ENCODE measurements around the gene GTF3A.
A peak's percentile ranks its signal among the peaks of the same experiment; 100 is the strongest.

GTF3A gene

DNA sequence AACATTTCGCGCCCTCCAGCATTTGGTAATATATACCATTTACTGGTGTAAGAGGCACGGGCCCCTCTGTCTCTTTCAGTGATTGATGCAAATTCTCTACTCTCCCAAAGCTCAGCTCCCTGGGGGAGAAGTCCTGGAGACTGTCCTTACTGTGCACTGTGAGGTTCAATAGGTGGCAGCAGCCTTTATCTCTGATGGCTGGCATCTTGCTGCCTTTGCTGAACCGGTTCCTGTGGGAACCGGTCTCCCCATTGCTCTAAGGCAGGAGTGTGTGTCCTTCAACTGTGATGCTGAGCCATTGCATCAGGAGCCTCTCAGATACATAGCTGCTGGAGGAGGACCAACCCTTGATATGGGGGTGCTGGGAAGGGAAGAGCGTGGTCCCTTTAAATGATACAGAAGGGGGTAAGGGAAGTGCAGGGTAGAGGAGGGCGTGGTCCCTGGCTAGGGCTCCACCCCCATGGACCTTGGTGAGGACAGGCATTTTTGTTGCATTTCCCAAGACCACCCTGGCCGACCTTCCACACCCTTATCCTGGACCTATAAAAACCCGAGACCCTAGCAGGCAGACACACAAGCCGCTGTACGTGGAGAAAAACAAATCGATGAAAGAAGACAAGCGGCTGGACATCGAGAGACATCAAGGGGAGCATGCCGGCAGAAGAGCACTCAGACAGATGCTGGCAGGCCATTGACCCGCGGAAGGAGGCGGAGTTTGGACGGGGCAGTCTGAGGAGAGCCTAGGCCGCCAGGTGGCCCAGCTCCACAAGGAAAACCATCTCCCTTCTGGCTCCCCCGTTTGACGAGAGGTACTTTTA, 41.1 kb upstream of the GTF3A start:
- TF ChIP-seq, protein P1, sequence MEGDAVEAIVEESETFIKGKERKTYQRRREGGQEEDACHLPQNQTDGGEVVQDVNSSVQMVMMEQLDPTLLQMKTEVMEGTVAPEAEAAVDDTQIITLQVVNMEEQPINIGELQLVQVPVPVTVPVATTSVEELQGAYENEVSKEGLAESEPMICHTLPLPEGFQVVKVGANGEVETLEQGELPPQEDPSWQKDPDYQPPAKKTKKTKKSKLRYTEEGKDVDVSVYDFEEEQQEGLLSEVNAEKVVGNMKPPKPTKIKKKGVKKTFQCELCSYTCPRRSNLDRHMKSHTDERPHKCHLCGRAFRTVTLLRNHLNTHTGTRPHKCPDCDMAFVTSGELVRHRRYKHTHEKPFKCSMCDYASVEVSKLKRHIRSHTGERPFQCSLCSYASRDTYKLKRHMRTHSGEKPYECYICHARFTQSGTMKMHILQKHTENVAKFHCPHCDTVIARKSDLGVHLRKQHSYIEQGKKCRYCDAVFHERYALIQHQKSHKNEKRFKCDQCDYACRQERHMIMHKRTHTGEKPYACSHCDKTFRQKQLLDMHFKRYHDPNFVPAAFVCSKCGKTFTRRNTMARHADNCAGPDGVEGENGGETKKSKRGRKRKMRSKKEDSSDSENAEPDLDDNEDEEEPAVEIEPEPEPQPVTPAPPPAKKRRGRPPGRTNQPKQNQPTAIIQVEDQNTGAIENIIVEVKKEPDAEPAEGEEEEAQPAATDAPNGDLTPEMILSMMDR (conservative IDR thresholded peaks at IDR 0.05; ENCODE audit: low read length) = no peak
- H3K4me3 ChIP-seq (ENCODE audit: low read length) = no peak overlapping the region
- DNase-seq (ENCODE audit: low read depth) = no peak

DNA sequence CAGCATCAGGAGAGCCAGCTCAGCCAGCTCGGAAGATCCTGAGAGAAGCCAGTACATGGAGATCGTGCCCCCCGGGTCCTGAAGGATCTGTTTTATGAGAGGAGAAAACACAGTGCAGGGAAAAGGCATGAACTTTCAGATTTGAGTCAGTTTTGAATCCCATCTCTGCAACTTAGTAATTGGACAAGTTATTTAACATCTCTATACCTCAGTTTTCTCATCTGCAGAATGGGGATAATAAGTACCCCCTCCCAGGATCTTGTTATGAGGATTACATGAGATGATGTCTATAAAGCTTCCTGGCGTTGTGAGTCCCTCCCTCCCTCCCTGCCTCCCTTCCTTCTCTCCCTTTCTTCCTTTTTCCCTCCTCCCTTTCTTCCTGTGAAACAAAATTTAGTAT, 40.1 kb upstream of the GTF3A start:
- TF ChIP-seq, protein P1 (conservative IDR thresholded peaks at IDR 0.05; ENCODE audit: low read length) = no peak
- DNase-seq (ENCODE audit: low read depth) = no peak

DNA sequence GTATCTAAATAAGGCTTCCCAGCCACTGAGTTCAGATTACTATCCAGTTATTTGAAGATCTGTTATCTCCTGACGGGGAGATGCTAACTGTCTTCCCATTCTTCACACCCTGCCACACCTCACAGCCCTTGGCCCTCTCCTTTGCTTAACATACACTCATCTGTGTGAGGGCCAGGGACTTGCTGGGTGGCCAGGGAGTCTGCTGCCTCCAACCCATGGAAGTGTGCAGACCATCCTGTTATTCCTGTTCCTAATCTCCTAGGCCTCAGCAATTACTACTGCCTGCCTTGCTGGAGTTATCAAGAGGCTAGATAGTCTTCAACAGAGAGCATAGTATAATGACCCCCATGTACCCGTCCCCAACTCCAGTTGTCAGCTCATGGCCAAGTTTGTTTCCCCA, 36.2 kb upstream of the GTF3A start:
- TF ChIP-seq, protein P1 (conservative IDR thresholded peaks at IDR 0.05; ENCODE audit: low read length) = no peak
- DNase-seq (ENCODE audit: low read depth) = no peak
- H3K4me3 ChIP-seq (ENCODE audit: low read length) = no peak overlapping the region

More for the DNA sequence above, 40.1 kb upstream of the GTF3A start:
- H3K4me3 ChIP-seq (ENCODE audit: low read length) = no peak overlapping the region

GRCh38 chr13:27389891-27390290, 34.5 kb upstream of the GTF3A start:
- H3K4me3 ChIP-seq (ENCODE audit: low read length) = no peak overlapping the region
- TF ChIP-seq, protein P1 (conservative IDR thresholded peaks at IDR 0.05; ENCODE audit: low read length) = no peak
- no peak for DNase-seq (ENCODE audit: low read depth)

DNA sequence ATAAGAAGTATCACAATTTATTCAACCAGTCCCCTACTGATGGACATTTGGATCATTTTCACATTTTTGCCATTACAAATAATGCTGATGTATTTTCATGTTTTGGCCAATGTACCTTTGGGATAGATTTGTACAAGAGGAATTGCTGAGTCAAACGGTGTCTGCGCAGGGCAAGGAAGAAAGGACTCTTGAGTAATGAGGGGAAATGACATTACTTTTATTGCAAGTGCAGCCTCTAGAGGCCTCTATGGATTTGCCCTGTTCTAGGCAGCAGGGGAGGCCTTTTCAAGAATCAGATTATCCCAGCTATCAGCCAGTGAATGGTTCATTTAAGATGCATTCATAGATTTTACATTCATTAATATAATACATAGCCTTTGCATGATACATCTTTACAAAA, 32.9 kb upstream of the GTF3A start:
- no peak overlapping the region for H3K4me3 ChIP-seq (ENCODE audit: low read length)
- TF ChIP-seq, protein P1 (conservative IDR thresholded peaks at IDR 0.05; ENCODE audit: low read length) = no peak
- no peak for DNase-seq (ENCODE audit: low read depth)

- TF ChIP-seq, protein P1 (conservative IDR thresholded peaks at IDR 0.05; ENCODE audit: low read length) = no peak
- no peak overlapping the region for H3K4me3 ChIP-seq (ENCODE audit: low read length)
- DNase-seq (ENCODE audit: low read depth) = peak; percentile 25
Observed at GRCh38 chr13:27393101-27393500, 31.3 kb upstream of the GTF3A start.

DNA sequence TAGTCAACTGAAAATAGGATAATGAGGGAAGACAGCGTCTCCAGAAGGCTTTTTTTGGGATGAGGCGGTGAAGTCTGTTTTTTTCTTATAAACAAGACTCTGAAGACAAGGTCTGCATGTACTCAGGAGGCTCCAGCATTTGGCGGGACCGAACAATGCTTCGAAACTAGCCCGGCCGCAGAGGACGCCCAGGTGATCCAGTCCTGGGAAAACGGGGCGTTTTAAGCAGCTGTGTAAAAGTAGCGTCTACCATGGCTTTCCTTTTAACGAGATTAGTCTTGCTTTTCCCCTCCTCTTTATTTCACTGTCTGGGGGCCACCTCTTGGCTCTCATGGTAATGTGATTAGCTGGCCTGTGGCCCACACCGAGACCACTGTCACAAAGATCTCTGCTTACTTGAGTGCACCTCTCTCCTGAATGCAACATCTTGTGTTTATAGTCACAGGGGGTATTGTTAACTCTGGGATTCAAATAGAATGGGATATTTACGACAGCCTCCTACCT, 29.4 kb upstream of the GTF3A start:
- DNase-seq (ENCODE audit: low read depth) = no peak
- H3K4me3 ChIP-seq (ENCODE audit: low read length) = no peak overlapping the region
- TF ChIP-seq, protein P1 (conservative IDR thresholded peaks at IDR 0.05; ENCODE audit: low read length) = no peak
